Measurements from ENCODE around the gene GNB1L.

The GNB1L gene

DNA sequence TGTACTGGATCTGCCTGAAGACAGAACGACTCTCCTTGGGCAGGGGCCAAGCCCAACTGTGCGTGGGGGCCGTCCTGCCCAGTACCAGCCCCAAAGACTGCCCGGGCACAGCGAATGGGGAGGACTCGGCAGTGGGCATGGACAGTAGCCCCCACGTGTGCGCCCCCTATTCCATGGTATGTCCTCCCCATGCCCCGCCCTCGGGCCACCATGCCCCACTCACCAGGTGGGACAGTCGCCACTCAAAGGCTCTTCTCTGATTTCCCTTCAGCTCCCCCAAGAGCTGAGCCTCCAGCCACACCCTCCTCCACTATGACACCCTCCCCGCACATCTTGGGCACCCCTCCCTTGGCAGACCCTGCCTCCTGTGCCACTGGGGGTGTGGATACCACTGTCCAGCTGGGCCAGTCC is 43.5 kb downstream of the GNB1L start:
- no peak for ATAC-seq

DNA sequence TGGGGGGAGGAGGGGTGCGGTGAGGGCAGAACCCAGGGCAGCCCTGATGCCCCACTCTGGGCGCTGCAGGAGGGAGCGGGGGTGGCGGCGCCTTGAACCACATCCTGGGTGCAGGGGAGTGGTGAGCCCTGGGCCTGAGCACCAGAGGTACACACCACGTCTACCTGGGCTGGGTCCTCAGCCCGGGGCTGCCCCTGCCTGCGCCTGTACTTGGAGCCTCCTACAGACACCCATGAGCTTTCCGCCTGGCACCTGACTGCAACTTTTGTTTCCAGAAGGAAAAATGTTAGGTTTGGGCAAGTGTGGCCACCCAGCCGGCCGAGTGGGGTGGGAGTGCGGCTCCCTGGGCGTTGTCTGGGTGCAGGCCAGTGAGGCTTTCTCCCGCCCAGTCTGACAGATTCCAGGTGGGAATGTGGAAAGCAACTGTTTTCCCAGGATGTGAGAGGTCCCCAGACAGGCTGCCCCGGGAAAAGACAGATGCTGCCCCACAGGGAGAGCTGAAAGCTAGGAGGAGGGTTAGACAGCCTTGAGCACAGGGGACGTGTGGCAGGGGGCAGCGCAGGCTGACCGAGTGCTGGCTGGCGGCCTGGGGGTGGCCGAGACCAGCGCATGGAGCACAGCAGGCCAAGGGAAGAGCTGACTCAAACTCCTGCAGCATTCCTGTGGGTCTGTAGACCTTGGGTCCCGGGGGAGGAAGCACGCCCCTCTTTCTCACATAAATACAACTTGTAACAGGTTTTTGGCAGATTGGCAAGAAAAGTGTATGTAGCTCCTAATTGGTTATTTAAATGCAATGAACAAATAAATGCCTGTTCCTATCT is 44.1 kb downstream of the GNB1L start:
- TF ChIP-seq ESRRG (CRISPR knock-in tag; IDR thresholded peaks at IDR 0.05), result no peak
- peak; percentile 43 for ATAC-seq

More for the DNA sequence above, 43.5 kb downstream of the GNB1L start:
- TF ChIP-seq SNAI2 (CRISPR knock-in tag; IDR thresholded peaks at IDR 0.05), result no peak
- TF ChIP-seq ZFP30 (CRISPR knock-in tag; IDR thresholded peaks at IDR 0.05), result no peak
- TF ChIP-seq TCF4 (CRISPR knock-in tag; IDR thresholded peaks at IDR 0.05; ENCODE audit: borderline replicate concordance), result no peak
- TF ChIP-seq, protein P1, sequence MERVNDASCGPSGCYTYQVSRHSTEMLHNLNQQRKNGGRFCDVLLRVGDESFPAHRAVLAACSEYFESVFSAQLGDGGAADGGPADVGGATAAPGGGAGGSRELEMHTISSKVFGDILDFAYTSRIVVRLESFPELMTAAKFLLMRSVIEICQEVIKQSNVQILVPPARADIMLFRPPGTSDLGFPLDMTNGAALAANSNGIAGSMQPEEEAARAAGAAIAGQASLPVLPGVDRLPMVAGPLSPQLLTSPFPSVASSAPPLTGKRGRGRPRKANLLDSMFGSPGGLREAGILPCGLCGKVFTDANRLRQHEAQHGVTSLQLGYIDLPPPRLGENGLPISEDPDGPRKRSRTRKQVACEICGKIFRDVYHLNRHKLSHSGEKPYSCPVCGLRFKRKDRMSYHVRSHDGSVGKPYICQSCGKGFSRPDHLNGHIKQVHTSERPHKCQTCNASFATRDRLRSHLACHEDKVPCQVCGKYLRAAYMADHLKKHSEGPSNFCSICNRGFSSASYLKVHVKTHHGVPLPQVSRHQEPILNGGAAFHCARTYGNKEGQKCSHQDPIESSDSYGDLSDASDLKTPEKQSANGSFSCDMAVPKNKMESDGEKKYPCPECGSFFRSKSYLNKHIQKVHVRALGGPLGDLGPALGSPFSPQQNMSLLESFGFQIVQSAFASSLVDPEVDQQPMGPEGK (CRISPR knock-in tag; IDR thresholded peaks at IDR 0.05; ENCODE audit: borderline replicate concordance), result no peak
- TF ChIP-seq ZNF8 (CRISPR knock-in tag; IDR thresholded peaks at IDR 0.05), result no peak
- no peak for TF ChIP-seq ISL1 (CRISPR knock-in tag; IDR thresholded peaks at IDR 0.05)
- TF ChIP-seq RARB (CRISPR knock-in tag; IDR thresholded peaks at IDR 0.05), result no peak
- TF ChIP-seq CSDC2 (CRISPR knock-in tag; IDR thresholded peaks at IDR 0.05), result no peak
- no peak for TF ChIP-seq GLIS3 (CRISPR knock-in tag; IDR thresholded peaks at IDR 0.05)
- no peak for TF ChIP-seq ZNF70 (CRISPR knock-in tag; IDR thresholded peaks at IDR 0.05)
- TF ChIP-seq, protein P2, sequence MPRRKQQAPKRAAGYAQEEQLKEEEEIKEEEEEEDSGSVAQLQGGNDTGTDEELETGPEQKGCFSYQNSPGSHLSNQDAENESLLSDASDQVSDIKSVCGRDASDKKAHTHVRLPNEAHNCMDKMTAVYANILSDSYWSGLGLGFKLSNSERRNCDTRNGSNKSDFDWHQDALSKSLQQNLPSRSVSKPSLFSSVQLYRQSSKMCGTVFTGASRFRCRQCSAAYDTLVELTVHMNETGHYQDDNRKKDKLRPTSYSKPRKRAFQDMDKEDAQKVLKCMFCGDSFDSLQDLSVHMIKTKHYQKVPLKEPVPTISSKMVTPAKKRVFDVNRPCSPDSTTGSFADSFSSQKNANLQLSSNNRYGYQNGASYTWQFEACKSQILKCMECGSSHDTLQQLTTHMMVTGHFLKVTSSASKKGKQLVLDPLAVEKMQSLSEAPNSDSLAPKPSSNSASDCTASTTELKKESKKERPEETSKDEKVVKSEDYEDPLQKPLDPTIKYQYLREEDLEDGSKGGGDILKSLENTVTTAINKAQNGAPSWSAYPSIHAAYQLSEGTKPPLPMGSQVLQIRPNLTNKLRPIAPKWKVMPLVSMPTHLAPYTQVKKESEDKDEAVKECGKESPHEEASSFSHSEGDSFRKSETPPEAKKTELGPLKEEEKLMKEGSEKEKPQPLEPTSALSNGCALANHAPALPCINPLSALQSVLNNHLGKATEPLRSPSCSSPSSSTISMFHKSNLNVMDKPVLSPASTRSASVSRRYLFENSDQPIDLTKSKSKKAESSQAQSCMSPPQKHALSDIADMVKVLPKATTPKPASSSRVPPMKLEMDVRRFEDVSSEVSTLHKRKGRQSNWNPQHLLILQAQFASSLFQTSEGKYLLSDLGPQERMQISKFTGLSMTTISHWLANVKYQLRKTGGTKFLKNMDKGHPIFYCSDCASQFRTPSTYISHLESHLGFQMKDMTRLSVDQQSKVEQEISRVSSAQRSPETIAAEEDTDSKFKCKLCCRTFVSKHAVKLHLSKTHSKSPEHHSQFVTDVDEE (CRISPR knock-in tag; IDR thresholded peaks at IDR 0.05), result no peak
- TF ChIP-seq ESRRG (CRISPR knock-in tag; IDR thresholded peaks at IDR 0.05), result no peak
- TF ChIP-seq ARNTL (CRISPR knock-in tag; IDR thresholded peaks at IDR 0.05; ENCODE audit: borderline replicate concordance, low read depth), result no peak
- TF ChIP-seq, protein P3, sequence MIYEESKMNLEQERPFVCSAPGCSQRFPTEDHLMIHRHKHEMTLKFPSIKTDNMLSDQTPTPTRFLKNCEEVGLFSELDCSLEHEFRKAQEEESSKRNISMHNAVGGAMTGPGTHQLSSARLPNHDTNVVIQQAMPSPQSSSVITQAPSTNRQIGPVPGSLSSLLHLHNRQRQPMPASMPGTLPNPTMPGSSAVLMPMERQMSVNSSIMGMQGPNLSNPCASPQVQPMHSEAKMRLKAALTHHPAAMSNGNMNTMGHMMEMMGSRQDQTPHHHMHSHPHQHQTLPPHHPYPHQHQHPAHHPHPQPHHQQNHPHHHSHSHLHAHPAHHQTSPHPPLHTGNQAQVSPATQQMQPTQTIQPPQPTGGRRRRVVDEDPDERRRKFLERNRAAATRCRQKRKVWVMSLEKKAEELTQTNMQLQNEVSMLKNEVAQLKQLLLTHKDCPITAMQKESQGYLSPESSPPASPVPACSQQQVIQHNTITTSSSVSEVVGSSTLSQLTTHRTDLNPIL (CRISPR knock-in tag; IDR thresholded peaks at IDR 0.05; ENCODE audit: low read depth), result no peak
- TF ChIP-seq TOX (CRISPR knock-in tag; IDR thresholded peaks at IDR 0.05; ENCODE audit: borderline replicate concordance), result no peak
- TF ChIP-seq OSR1 (CRISPR knock-in tag; IDR thresholded peaks at IDR 0.05), result no peak
- no peak for TF ChIP-seq PPARA (CRISPR knock-in tag; IDR thresholded peaks at IDR 0.05; ENCODE audit: borderline replicate concordance)
- TF ChIP-seq, protein P4, sequence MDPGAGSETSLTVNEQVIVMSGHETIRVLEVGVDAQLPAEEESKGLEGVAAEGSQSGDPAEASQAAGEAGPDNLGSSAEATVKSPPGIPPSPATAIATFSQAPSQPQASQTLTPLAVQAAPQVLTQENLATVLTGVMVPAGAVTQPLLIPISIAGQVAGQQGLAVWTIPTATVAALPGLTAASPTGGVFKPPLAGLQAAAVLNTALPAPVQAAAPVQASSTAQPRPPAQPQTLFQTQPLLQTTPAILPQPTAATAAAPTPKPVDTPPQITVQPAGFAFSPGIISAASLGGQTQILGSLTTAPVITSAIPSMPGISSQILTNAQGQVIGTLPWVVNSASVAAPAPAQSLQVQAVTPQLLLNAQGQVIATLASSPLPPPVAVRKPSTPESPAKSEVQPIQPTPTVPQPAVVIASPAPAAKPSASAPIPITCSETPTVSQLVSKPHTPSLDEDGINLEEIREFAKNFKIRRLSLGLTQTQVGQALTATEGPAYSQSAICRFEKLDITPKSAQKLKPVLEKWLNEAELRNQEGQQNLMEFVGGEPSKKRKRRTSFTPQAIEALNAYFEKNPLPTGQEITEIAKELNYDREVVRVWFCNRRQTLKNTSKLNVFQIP (CRISPR knock-in tag; IDR thresholded peaks at IDR 0.05; ENCODE audit: borderline replicate concordance, low read depth), result no peak

DNA sequence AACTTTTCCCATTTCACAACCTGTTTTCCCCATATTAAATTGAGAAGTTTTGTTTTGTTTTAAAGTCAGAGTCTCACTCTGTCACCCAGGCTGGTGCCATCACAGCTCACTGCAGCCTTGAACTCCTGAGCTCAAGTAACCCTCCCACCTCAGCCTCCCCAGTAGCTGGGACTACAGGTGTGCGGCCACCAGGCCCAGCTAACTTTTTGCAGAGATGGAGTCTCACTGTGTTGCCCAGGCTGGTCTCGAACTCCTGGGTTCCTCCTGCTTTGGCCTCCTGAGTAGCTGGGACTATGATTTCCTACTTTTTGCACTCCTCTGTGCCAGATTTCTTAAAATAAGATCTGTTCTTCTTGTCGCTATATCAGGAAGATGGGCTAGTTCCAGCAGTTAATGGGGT is 44.9 kb downstream of the GNB1L start:
- no peak for ATAC-seq
- TF ChIP-seq, protein P1 (CRISPR knock-in tag; IDR thresholded peaks at IDR 0.05; ENCODE audit: borderline replicate concordance), result no peak
- TF ChIP-seq ZFP3 (CRISPR knock-in tag; IDR thresholded peaks at IDR 0.05) (no peak), TOX (CRISPR knock-in tag; IDR thresholded peaks at IDR 0.05; ENCODE audit: borderline replicate concordance) (no peak), ZNF70 (CRISPR knock-in tag; IDR thresholded peaks at IDR 0.05) (no peak), SNAI2 (CRISPR knock-in tag; IDR thresholded peaks at IDR 0.05) (no peak), ZC3H10 (CRISPR knock-in tag; IDR thresholded peaks at IDR 0.05) (no peak), ESRRG (CRISPR knock-in tag; IDR thresholded peaks at IDR 0.05) (no peak), GLIS3 (CRISPR knock-in tag; IDR thresholded peaks at IDR 0.05) (no peak), OSR1 (CRISPR knock-in tag; IDR thresholded peaks at IDR 0.05) (no peak)
- TF ChIP-seq, protein P3 (CRISPR knock-in tag; IDR thresholded peaks at IDR 0.05; ENCODE audit: low read depth), result no peak
- TF ChIP-seq, protein P2 (CRISPR knock-in tag; IDR thresholded peaks at IDR 0.05), result no peak

All from SK-N-SH treated with all-trans-retinoic acid at 6 μM for 48 hours (cell line).